HG02885 (cell line): Measurements from ENCODE around the gene ACTRT2.

ENCODE experiments used
- ATAC-seq: cut with Tn5 transposase; IDR thresholded peaks from one replicate; pipeline ENCODE4 v1.9.1; 2021; ENCODE audit warnings: mild to moderate bottlenecking; ENCODE audit not compliant: unreplicated experiment, poor library complexity

Gene ACTRT2

GRCh38 chr1:3049905-3050304, 28.6 kb downstream of the ACTRT2 start:
- no peak for ATAC-seq

- no peak for ATAC-seq
Measured at GRCh38 chr1:3050603-3051002, 29.3 kb downstream of the ACTRT2 start.

GRCh38 chr1:3051270-3052268, 30.3 kb downstream of the ACTRT2 start:
- no peak for ATAC-seq

- ATAC-seq, result no peak
Measured at GRCh38 chr1:3052501-3052900, 31.2 kb downstream of the ACTRT2 start.

GRCh38 chr1:3053366-3053980, 32.2 kb downstream of the ACTRT2 start:
- no peak for ATAC-seq

GRCh38 chr1:3053986-3054385, 32.7 kb downstream of the ACTRT2 start:
- ATAC-seq, result no peak

GRCh38 chr1:3054474-3054873, 33.2 kb downstream of the ACTRT2 start:
- ATAC-seq, result no peak

- ATAC-seq, result no peak
Measured at GRCh38 chr1:3055051-3055450, 33.8 kb downstream of the ACTRT2 start.

- ATAC-seq, result no peak
Measured at GRCh38 chr1:3056641-3057040, 35.4 kb downstream of the ACTRT2 start.

GRCh38 chr1:3058263-3059030, 37.2 kb downstream of the ACTRT2 start:
- no peak for ATAC-seq

GRCh38 chr1:3060127-3060526, 38.9 kb downstream of the ACTRT2 start:
- ATAC-seq, result no peak

GRCh38 chr1:3060601-3061551, 39.6 kb downstream of the ACTRT2 start:
- no peak for ATAC-seq

GRCh38 chr1:3061566-3061965, 40.3 kb downstream of the ACTRT2 start:
- ATAC-seq, result no peak

- no peak for ATAC-seq
Measured at GRCh38 chr1:3061981-3062615, 40.8 kb downstream of the ACTRT2 start.

- no peak for ATAC-seq
Measured at GRCh38 chr1:3062616-3063378, 41.5 kb downstream of the ACTRT2 start.

GRCh38 chr1:3063379-3064295, 42.4 kb downstream of the ACTRT2 start:
- ATAC-seq, result no peak

GRCh38 chr1:3064296-3064850, 43.1 kb downstream of the ACTRT2 start:
- no peak for ATAC-seq
